HUES64 (cell line): ENCODE results near the gene PHKG2.

Source experiments
- H3K27ac ChIP-seq: 2 replicates; pipeline ENCODE4 v1.7.0; 2013; ENCODE audit warnings: low read depth, low read length, inconsistent platforms
- H3K27me3 ChIP-seq: 2 replicates; pipeline ENCODE4 v1.6.1; 2013; ENCODE audit warnings: mild to moderate bottlenecking, low read length; ENCODE audit not compliant: insufficient read depth
- H3K36me3 ChIP-seq: 2 replicates; pipeline ENCODE4 v1.6.1; 2013; ENCODE audit warnings: mild to moderate bottlenecking, low read length; ENCODE audit not compliant: insufficient read depth
- H3K4me1 ChIP-seq: 2 replicates; pipeline ENCODE4 v1.6.1; 2013; ENCODE audit warnings: mild to moderate bottlenecking, low read length, moderate library complexity; ENCODE audit not compliant: insufficient read depth
- H3K4me3 ChIP-seq: 2 replicates; pipeline ENCODE4 v1.5.1; 2013; ENCODE audit warnings: mild to moderate bottlenecking, low read length, moderate library complexity
- H3K9ac ChIP-seq: 2 replicates; pipeline ENCODE4 v1.6.1; 2013; ENCODE audit warnings: mild to moderate bottlenecking, low read depth, low read length
- H3K9me3 ChIP-seq: 2 replicates; pipeline ENCODE4 v1.6.1; 2013; ENCODE audit warnings: low read depth, low read length; ENCODE audit not compliant: insufficient read depth
- WGBS: fragments of 150-250, 120-280 bp; methylation state at CpG from one replicate; pipeline ENCODE4 v1.1.7; 2013; ENCODE audit warnings: missing lambda C conversion rate; 5-methylcytosine and 5-hydroxymethylcytosine counted together

The PHKG2 gene

GRCh38 chr16:30766933-30767284 is 18.7 kb downstream of the PHKG2 start:
- Histone ChIP-seq H3K4me3 (no peak overlapping the region), H3K9ac (no peak overlapping the region), H3K27ac (no peak overlapping the region), H3K36me3 (peaks cover 88% of the 10 kb centered on the region), H3K9me3 (no peaks in the 10 kb centered on the region), H3K27me3 (no peaks in the 10 kb centered on the region), H3K4me1 (peaks cover 5% of the 10 kb centered on the region; the same call in 1 of the 2 replicates)
- 94% methylated on average over 4 of the region's 4 CpGs for WGBS

- H3K4me1 ChIP-seq, result peaks cover 3% of the 10 kb centered on the region; the same call in 1 of the 2 replicates
- H3K27me3 ChIP-seq, result no peaks in the 10 kb centered on the region
- peaks cover 98% of the 10 kb centered on the region for H3K36me3 ChIP-seq
- WGBS, result 96% methylated on average over 18 of the region's 18 CpGs
- H3K4me3 ChIP-seq, result no peak overlapping the region
- no peak overlapping the region for H3K9ac ChIP-seq
- no peak overlapping the region for H3K27ac ChIP-seq
- H3K9me3 ChIP-seq, result no peaks in the 10 kb centered on the region
These were observed 19.7 kb downstream of the PHKG2 start for GRCh38 chr16:30767767-30768465.

DNA sequence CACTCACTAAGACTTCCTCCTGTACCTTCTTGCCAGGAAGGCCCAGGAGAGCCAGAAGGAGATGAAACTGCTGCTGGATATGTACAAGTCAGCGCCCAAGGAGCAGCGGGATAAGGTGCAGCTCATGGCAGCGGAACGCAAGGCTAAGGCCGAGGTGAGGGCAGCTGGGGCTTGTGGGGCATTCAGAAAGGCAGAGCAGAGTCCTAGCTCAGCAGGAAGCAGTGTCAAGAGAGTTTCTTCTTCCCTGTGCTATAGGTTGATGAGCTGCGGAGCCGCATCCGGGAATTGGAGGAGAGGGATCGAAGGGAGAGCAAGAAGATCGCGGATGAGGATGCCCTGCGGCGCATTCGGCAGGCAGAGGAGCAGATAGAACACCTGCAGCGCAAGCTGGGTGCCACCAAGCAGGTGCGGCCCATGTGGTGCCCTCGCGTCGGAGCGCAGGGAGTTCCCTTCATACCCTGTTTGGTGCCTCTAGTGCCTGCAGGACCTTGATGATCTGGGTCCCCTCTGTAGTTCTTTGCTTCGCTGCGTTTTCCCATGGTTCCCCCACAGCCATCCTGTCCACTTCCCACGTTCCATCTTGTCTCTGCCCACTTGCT is 20.5 kb downstream of the PHKG2 start:
- no peak overlapping the region for H3K27ac ChIP-seq
- no peak overlapping the region for H3K4me3 ChIP-seq
- WGBS, result 97% methylated on average over 23 of the region's 23 CpGs
- H3K4me1 ChIP-seq, result no peaks in the 10 kb centered on the region
- peaks cover 98% of the 10 kb centered on the region for H3K36me3 ChIP-seq
- H3K27me3 ChIP-seq, result no peaks in the 10 kb centered on the region
- H3K9me3 ChIP-seq, result no peaks in the 10 kb centered on the region
- H3K9ac ChIP-seq, result no peak overlapping the region

- Histone ChIP-seq H3K27ac (no peak overlapping the region), H3K9ac (no peak overlapping the region), H3K4me3 (no peak overlapping the region), H3K36me3 (peaks cover 98% of the 10 kb centered on the region), H3K4me1 (no peaks in the 10 kb centered on the region), H3K27me3 (no peaks in the 10 kb centered on the region), H3K9me3 (no peaks in the 10 kb centered on the region)
- 95% methylated on average over 16 of the region's 17 CpGs for WGBS
These were observed 21.3 kb downstream of the PHKG2 start for GRCh38 chr16:30769379-30770089.

DNA sequence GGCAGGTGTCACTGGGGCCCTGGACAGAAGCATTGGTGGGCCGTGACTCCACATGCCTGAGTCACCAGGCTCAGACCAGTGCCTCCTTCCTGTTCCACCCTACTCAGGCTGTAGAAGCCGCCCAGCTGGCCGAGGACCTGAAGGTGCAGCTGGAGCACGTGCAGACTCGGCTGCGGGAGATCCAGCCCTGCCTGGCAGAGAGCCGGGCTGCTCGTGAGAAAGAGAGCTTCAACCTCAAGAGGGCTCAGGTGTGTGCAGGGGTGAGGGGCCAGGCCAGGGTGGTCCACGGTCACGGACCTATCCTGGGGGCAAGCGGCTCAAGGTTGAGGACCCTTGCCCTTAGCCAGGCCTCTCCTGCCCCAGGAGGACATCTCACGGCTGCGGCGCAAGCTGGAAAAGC is 23.5 kb downstream of the PHKG2 start:
- H3K9me3 ChIP-seq, result no peaks in the 10 kb centered on the region
- no peaks in the 10 kb centered on the region for H3K27me3 ChIP-seq
- no peaks in the 10 kb centered on the region for H3K4me1 ChIP-seq
- no peak overlapping the region for H3K4me3 ChIP-seq
- no peak overlapping the region for H3K27ac ChIP-seq
- peaks cover 76% of the 10 kb centered on the region for H3K36me3 ChIP-seq
- H3K9ac ChIP-seq, result no peak overlapping the region
- 94% methylated on average over 14 of the region's 14 CpGs for WGBS

- Histone ChIP-seq H3K4me1 (peaks cover 4% of the 10 kb centered on the region), H3K27ac (no peak overlapping the region), H3K9me3 (no peaks in the 10 kb centered on the region), H3K9ac (no peak overlapping the region), H3K4me3 (no peak overlapping the region), H3K27me3 (no peaks in the 10 kb centered on the region), H3K36me3 (peaks cover 55% of the 10 kb centered on the region)
- 93% methylated on average over 14 of the region's 14 CpGs for WGBS
These were observed 25.6 kb downstream of the PHKG2 start for GRCh38 chr16:30773826-30774225.

GRCh38 chr16:30774367-30775130 is 26.3 kb downstream of the PHKG2 start:
- 76% methylated on average over 8 of the region's 8 CpGs for WGBS
- Histone ChIP-seq H3K9ac (no peak overlapping the region), H3K36me3 (peaks cover 52% of the 10 kb centered on the region), H3K27me3 (no peaks in the 10 kb centered on the region), H3K9me3 (no peaks in the 10 kb centered on the region), H3K4me3 (peak overlapping the region; percentile 66), H3K27ac (no peak overlapping the region), H3K4me1 (peaks cover 4% of the 10 kb centered on the region)

GRCh38 chr16:30775131-30775391 is 26.8 kb downstream of the PHKG2 start:
- Histone ChIP-seq H3K27ac (no peak overlapping the region), H3K4me3 (peak overlapping the region; percentile 66)

GRCh38 chr16:30775392-30776188 is 27.4 kb downstream of the PHKG2 start:
- H3K4me1 ChIP-seq, result peaks cover 4% of the 10 kb centered on the region
- peaks cover 46% of the 10 kb centered on the region for H3K36me3 ChIP-seq
- under 1% methylated on average over 81 of the region's 81 CpGs for WGBS
- H3K9me3 ChIP-seq, result no peaks in the 10 kb centered on the region
- H3K9ac ChIP-seq, result peak overlapping the region; percentile 87
- H3K27me3 ChIP-seq, result no peaks in the 10 kb centered on the region
- H3K4me3 ChIP-seq, result peak overlapping the region; percentile 66
- H3K27ac ChIP-seq, result peak overlapping the region; percentile 94

More at GRCh38 chr16:30775131-30775391, 26.8 kb downstream of the PHKG2 start:
- Histone ChIP-seq H3K27me3 (no peaks in the 10 kb centered on the region), H3K9me3 (no peaks in the 10 kb centered on the region), H3K4me1 (peaks cover 4% of the 10 kb centered on the region), H3K9ac (0 out of 2 replicates have a peak overlapping the region, but pooled peaks have one; percentile 87), H3K36me3 (peaks cover 50% of the 10 kb centered on the region)
- WGBS, result 22% methylated on average over 15 of the region's 15 CpGs

DNA sequence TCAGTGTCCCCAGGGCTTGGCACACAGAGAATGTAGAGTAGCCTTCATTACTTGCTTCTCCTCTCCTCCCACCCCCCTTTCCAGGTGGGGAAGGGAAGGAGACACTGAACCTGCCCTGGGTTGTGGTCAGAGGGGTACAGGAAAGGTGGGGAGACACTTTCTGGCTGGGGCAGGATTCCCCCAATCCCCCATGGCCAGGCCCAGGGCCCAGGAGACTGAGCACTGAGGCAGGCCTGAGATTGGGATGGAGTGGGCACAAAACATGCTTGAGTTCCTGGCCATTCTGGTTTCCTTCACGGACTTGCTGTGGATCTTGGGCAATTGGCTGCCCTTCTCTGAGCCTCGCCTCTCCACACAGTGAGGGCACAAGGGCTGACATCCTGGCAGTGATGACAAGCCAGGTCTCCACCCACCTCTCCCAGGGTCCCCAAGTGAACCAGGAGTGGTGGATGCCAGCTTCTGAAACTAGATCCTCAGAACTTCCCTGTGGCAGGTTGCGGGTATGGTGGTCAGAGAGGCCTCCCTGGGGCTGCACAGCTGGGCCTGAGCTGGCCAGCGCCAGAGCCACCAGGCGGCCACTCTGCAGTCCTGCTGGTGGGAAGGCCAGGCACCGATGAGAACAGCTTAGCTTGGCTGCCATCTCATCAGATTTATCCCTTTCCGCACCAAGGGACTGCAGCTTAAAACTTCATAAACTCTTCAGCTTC is 29.5 kb downstream of the PHKG2 start:
- H3K4me1 ChIP-seq, result peaks cover 4% of the 10 kb centered on the region
- no peak overlapping the region for H3K9ac ChIP-seq
- no peak overlapping the region for H3K4me3 ChIP-seq
- H3K9me3 ChIP-seq, result no peaks in the 10 kb centered on the region
- H3K36me3 ChIP-seq, result peaks cover 46% of the 10 kb centered on the region
- no peaks in the 10 kb centered on the region for H3K27me3 ChIP-seq
- H3K27ac ChIP-seq, result no peak overlapping the region
- 87% methylated on average over 7 of the region's 7 CpGs for WGBS
